GM18861 (cell line): Measurements from ENCODE around the gene CHKB.

Experiments
- ATAC-seq: cut with Tn5 transposase; IDR thresholded peaks from one replicate; pipeline ENCODE4 v1.9.1; 2021; ENCODE audit not compliant: unreplicated experiment

Gene CHKB

GRCh38 chr22:50600967-50601668 is 18.5 kb upstream of the CHKB start:
- no peak for ATAC-seq

GRCh38 chr22:50600538-50600937 is 17.9 kb upstream of the CHKB start, which contains the start of gene MAPK8IP2:
Gene MAPK8IP2, plus strand, starts transcription at chr22:50600793. Its CDS starts 26 bp downstream, at chr22:50600819.
- ATAC-seq: no peak

GRCh38 chr22:50599816-50600455 is 17.3 kb upstream of the CHKB start:
- no peak for ATAC-seq

DNA sequence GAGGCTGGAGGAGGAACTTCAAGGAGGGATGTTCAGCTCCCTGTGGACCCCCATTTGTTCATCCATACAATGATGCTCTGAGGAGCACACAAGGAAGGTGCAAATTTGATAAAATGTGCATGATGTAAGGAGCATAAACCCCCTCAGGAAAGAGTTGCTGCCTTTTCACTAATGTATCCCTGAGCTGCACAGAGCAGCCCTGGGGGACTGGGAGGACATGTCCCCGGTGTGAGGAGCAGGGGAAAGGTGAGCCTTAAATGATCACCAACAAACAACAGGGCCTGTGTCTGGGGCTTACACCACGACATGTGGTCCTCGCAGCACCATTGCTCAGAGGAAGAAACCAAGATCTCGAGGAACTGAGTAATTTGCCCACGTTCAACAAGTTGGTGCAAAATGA is 14.4 kb upstream of the CHKB start:
- ATAC-seq: no peak

- no peak for ATAC-seq
Observed at GRCh38 chr22:50595189-50595588, 12.5 kb upstream of the CHKB start.

DNA sequence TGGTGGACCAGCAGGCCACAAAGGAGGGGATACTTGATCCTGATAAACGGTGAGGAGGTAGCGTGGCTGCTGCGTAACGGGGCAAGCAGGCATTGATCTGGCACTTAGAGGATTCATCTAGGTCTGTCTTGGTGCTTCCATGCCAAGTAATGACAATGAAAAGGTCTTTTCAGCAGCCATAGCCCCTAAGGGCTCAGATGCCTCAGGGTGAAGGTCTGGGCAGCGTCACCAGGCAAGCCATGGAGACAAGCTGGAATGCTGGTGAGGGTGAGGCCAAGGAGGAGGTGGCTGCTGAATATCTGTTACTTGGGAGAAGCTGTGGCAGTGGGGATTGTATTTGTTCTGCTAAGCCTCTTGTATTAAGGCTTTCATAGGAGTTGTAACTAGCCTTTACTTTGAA is 4.8 kb upstream of the CHKB start:
- ATAC-seq: no peak

DNA sequence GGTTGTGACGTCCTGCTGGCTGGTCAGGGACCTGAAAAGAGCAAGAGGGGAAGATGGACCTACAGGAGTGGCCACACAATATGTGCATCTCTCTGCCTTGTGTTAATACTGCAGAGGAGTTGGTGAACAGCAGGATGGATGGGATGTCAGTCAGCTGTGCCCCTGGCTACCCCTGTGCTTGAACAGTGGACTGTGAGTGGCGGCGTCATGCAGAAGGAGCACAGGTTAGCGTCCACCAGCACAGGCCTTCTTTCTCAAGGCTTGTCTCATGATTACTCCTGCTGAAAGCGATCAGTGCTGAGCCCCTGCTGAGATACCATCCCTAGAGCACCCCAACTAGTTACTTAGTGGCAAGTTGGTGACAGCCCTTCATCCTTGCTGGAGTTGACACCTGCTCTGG is 3.8 kb upstream of the CHKB start:
- ATAC-seq: no peak

GRCh38 chr22:50585781-50586180 is 3.1 kb upstream of the CHKB start:
- ATAC-seq: no peak

- no peak for ATAC-seq
Observed at GRCh38 chr22:50585238-50585637, 2.6 kb upstream of the CHKB start.

GRCh38 chr22:50584106-50585096 is 1.8 kb upstream of the CHKB start:
- no peak for ATAC-seq

- ATAC-seq: peak; percentile 27
Observed at GRCh38 chr22:50583294-50583861, 729 bp upstream of the CHKB start.

DNA sequence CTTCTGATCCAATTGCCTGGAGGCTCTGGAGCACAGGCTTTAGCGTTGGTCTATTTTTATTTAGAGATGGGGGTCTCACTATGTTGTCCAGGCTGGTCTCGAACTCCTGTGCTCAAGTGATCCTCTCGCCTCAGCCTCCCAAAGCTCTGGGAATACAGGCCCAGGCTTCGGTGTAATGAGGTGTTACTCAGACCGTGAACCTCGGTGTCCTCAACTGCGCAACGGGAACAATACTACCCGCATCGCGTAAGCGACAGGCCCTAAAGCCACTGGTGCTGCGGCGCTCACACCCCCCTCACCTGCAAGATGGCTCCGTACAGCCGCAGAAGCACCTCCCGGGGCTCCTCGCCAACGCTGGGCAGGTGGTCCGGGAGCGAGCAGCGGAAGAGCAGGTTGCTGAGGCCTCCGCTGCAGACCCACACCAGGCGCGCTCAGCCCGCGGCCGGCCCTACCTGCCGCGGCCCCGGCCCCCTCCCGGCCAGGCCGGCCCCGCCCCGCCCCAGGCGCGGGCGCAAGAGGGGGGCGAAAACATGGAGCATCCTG is 628 bp downstream of the CHKB start:
- no peak for ATAC-seq

GRCh38 chr22:50581031-50581949 is 1.4 kb downstream of the CHKB start:
- ATAC-seq: no peak

DNA sequence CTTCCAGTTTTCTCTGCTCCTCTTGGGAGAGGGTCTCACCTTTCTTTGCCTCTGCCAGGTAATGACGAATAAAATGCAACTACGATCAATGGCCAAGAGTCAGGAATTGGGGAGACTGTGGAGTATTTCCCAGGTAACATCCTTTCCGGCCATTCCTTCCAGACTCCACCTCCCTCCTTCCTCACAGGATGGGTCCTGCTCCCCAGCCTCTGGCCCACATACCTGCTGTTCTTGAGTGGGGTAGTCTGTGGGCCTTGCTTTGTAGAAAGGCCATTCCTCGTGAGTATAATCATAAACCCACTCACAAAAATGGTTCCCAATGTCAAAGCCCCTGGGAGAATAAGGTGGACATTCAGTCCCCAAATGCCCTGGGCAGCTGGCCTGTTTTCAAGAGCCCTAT is 2.9 kb downstream of the CHKB start:
- no peak for ATAC-seq

DNA sequence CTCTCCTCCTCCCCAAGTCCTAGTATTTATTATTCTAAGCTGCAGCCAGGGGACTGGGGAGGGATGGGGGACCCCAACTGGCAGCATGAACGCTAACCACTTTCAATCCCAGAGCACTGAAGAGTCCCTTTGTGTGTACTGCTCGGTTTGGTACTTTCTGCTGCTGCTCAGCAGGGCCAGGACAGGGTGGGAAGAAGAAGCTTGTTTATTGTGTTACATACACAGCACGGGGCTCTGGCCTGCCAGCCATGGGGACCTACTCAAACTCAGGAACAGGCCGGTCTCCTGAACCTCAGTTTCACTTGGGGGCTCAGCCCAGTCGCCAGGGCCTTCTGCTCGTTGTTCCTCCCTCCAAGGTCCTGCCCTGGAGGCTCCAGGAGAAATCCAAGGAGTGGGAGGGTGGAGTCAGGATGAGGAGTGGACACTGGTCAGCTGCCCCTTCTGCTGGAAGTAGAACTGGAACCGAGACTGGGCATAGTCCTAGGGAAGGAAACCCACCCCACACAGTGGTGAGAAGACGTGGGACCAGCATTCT is 3.8 kb downstream of the CHKB start:
- no peak for ATAC-seq

- no peak for ATAC-seq
Observed at GRCh38 chr22:50577987-50578775, 4.5 kb downstream of the CHKB start, which contains the start of gene CPT1B. Gene CPT1B, minus strand, starts transcription at chr22:50578427. Its CDS starts 512 bp downstream, at chr22:50577915.

GRCh38 chr22:50577697-50577986 is 5.0 kb downstream of the CHKB start:
- no peak for ATAC-seq

- no peak for ATAC-seq
Observed at GRCh38 chr22:50576806-50577696, 5.6 kb downstream of the CHKB start.
